NCI-H2196 (cell line): ENCODE data around the gene FBLN2.

ENCODE experiments used
- DNase-seq: peaks from one replicate; lab custom pipeline; 2025; ENCODE audit not compliant: unreplicated experiment; lab: John Stamatoyannopoulos, UW

The FBLN2 gene

GRCh38 chr3:13638927-13639326, 90.0 kb downstream of the FBLN2 start:
- DNase-seq: no peak

- DNase-seq: no peak
Observed at GRCh38 chr3:13642597-13642996, 93.7 kb downstream of the FBLN2 start.

DNA sequence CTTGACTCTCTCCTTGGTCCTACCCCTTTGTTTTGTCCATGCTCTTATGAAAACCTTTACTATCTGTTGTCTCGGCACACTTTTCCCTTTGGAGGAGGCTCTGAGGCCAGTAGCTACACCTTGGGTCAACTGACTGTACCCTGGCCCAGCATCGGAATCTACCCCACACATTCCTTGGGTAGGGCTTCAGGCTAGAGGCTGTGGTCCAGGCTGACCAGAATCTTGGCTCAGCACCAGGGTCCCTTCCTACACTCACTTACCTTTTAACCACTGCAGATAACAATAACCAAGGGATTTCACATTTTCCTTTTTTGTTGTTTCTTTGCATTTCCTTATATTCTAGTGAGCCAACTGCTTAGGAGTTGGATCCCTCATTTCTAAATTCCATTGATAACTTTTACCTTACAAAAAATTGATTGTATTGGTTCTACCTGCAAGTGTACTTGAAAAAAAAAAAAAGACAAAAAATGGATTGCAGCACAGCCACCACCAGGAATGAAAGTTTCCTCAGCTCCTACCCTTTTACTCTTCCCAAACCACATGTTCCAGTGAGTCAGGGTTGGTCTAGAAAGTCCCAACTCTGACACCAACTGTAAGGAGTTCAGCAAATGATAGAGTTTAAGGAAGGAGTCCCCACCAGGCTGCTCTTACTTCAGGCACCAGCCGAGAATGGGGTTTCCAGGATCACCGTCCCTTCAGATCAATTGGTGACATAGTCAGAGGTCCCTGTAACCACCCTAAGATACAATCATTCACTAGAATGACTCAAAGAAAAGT, 95.6 kb downstream of the FBLN2 start:
- DNase-seq: no peak

DNA sequence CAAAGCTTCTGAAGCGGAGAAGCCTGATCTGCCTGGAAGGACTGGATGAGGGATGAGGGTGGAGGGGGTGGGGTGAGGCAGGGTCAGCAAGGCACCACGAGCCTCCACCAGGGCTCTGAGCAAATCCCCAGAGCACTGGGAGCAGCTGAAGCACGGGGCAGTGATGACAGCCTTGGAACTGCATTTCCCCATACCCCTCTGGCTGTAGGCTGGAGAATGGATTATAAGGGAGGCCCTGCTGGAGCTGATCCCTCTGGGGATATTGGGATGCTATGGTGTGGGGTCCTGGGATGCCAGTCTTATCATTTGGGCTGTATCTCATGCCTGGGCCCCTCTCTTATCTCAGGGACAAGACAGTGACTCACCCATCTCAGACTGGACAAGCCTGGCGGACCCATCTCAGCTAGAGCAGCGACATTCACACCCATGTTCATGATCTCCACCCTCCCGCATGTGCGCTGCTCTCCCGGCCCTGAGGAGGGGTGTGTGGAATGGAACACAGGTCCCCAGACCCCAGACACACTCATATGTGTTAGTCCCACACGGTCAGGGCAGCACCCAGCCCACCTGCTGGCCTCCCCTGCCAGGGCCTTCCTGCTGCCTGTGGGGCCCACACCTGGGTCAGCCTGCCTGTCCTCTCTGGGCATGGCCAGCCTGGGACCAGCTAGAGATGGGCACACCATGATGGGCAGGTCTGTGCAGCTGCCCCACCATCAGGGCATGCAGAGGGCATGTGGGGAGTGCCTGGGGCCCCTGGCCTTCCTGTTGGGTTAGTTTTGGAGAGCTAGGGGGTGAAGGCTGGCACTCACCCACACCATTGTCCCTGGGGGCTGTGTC, 97.1 kb downstream of the FBLN2 start:
- DNase-seq: no peak

DNA sequence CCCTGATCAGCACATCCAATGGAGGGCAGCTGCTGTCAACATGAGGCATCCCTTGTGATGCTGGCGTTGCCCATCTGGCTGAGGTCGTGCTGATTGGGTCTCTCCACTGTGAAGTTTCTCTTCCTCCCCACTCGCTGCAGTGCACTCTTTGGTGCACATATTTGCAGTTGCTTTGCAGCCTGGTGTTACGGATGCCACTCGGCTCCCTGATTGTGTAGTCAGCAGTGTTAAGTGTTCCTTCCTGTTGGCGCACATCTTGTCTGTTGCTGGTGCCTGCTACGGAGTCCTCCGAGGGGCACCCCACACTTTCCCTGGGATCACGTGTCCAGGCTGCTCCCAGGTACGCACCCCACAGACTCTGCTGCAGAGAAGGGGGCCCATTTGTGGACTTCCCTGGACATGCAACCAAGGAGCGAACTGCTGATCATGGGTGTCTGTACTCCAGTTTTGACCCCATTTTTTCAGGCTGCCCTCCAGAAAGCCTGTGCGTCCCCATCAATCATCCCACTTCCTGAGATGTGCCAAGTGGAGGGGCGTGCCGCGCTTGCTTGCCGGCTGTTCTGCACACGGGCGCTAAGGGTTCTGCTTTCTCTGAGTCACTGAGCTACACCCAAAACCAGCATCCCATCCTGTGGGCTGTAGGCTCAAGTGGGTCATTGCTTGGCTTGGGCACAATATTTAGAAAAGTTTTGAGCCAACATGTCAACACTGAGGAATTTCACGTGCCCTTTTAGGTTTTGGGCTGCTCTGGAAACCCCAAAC, 98.6 kb downstream of the FBLN2 start:
- DNase-seq: no peak

DNA sequence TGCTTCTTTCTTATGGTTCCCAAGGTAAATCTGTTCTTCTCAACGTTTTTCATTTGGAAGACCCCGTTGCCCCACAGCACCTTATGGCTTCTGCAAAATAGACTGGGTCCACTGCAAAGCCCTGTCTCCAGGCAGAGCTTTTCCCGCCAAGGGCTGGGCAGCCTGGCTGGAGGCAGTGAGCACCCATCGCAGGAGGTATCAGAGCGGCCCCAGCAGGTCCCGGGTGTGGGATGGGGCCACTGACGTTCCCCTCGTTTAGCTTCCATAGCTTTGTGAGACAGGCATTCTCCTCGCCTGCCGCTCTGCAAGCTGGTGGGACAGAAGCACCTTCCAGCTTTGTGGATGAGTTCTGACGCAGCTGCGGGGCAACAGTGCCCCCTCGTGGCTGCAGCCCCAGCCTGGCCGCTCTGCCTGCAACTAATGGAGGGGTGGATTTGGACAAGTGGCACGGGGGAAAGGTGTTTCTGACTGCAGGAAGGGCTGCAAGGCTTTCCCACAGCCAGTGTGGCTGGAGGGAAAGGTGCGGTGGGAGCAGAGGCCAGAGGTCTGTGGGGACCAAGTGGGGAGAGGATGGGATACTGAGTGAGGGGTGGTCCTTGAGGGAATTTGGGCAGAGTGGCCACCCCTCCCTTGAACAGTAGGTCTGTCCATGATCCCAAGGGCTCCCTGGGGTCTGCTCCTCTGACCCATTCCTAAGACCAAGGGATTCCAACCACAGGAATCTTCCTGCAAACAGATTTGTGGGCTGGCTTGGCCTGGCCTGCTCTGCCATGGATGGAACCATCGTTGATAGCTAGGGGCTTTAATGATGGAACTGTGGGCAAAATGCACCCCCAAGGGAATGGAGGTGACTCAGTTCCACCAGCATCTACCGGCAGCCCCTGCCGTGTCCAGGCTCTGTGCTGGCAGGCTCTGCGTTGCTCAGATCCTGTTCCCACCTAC, 99.4 kb downstream of the FBLN2 start:
- peak; percentile 67 for DNase-seq

- DNase-seq: peak; percentile 61
Observed at GRCh38 chr3:13650210-13651056, 101.5 kb downstream of the FBLN2 start.

- DNase-seq: no peak
Observed at GRCh38 chr3:13651057-13651400, 102.1 kb downstream of the FBLN2 start.

DNA sequence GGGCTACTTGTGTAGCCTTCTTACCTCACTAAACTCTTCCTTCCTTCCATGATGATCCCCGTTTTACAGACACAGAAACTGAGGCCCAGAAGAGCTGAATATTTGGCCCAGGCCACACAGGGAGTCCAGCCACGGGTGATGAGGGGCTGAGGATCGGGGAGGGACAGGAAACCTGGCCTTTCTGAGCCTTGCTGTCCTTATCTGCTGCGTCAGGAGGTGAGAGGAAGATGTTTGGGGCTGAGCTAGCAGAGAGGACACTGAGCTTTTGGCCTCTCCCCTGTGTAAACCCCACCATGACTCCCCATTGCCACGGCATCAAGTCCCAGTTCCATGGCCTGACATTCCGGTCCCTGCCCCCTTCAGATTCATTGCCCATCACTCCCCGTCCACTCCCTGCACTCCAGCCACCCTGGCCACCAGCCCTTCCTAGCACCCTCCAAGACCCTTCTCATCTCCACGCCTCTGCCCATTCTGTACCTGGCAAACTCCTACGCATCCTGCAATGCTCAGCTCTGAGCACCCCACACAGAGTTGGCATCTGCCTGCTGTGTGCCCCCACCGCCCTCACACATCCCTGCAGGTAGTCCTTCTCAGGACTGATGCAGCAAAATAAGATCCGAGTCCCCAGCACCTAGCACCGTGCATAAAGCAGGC, 103.0 kb downstream of the FBLN2 start:
- no peak for DNase-seq

GRCh38 chr3:13652728-13653127, 103.8 kb downstream of the FBLN2 start:
- no peak for DNase-seq

DNA sequence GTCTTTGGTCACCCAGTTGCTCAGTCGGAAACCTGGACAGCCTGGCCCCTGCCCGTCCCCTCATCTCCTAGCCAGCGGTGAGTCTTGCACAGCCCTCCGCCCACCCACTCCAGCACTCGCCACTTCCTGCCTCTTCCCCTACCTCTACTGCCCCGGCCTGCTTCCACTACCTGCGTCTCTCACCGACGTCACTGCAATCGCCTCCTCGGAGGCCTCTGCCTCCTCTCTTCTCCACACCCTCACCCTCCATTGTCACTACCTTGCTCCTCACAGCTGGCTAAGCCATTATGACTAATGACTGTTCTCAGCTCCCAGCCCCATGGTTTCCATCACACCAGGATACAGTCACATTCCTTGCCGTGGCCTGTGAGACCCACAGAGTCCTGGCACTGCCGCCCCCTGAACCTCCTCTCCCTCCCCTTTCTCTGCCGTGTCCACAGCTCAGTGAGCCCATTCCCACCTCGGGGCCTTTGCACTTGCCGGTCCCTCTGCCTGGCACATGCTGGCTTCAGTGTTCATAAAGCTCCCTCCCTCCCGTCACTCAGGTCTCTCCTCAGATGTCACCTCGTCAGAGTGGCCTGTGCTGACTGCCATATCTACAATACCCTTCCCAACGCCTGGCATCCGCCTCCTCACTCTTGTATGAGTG, 104.8 kb downstream of the FBLN2 start:
- DNase-seq: no peak

DNA sequence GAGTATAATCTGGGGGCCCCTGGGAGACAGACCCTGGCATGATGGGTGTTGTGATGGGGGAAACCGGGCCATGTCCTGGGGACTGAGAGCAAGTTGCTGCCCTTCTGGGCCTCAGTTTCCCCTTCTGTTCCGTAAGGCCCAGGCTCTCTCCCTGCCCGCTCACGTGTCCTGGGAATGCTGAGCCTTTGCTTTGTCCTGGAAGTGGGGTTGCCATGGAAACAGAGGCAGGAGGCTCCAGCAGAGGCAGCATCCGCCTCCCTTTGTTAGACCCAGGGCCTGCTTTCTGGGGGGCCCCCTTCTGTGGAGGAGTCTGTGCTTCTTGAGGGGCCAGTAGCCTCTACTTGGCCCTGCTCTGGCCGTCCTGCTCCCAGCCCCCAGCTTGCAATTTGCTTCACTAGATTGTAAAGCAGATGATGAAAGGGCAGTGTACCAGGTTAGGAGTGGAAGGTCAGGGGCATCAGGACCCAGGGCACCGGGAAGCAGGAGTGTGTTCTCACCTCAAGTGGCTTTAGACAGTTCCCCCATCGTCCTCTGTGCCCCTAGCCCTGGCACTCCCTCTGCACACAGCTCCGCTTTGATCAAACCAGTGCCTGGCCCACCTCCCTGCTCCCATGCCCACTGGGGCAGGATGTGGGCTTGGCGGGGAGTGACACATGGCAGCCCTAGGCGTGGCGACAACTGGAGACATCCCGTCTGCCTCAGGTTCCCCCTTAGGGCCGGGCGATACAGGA, 105.6 kb downstream of the FBLN2 start:
- no peak for DNase-seq

DNA sequence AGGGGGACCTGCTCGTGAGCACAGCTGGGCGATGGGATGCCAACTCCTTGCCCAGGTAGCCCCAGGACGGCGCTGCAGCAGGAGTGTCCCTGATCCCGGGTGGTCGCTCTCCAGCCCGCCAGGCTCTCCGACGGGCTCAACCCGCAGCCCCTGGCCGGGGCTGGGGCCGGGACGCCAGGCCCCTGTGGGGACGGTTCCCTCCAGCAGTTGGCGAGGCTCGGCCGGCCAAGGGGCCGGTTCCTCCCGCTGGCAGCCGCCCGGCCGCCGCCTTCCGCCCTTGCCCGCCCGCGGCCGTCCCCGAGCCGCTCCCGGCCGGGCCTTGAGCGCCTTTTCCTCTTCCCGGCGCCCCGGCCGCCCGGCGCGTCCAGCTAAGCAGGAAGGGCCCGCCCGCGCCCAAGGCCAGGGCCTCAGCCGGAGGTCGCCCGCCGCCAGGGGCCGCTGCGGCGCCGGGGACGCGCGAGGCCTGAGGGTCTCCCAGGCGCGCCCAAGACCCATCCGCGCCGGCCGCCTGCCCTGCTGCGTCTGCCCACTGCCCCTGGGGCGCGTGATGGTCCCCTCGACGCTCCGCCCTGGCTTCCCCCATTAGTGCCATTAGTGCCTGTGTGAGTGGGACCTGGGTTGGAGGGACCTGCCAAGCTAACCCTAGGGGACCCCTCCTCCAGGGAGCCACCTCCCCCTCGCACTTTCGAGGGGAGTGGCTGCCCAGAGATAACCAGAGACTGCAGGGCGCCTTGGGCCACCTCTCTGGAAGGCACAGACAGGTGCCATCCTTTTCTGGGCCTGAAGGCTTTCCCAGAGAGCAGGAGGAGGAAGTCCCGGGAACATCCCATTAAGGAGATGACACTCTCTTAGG, 106.4 kb downstream of the FBLN2 start:
- DNase-seq: peak; percentile 7

DNA sequence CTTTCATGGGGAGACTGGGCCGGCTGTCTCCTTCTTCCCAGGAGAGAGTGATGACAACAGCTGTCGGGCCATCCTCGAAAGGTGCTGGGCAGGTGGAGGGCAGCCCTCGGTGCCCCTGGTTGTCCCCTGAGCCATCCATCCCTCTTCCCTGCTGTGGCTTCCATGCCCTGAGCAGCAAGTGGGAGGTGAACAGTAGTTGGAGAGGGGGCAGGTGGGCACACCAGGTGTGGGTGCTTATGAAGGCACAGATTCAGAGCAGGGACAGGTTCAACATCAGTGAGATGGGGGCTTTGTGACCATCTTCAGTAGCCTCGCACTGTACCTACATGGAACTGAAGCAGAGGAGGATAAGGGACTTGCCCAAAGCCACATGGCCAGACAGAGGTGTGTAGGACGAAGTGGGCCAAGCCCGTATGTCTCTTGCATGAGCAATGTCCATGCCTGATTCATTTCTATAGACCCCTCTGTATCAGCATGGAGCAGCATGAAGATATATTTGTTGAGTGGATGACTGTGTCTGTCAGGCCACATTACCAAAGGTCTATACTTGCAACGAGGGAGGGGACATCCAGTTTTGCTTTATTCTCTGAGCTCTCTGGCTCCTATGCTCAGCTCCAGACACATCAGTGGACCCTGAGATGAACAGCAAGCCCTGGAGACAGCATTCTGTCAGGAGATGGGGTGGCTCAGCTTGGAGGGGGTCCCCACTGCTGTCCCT, 107.8 kb downstream of the FBLN2 start:
- DNase-seq: no peak

DNA sequence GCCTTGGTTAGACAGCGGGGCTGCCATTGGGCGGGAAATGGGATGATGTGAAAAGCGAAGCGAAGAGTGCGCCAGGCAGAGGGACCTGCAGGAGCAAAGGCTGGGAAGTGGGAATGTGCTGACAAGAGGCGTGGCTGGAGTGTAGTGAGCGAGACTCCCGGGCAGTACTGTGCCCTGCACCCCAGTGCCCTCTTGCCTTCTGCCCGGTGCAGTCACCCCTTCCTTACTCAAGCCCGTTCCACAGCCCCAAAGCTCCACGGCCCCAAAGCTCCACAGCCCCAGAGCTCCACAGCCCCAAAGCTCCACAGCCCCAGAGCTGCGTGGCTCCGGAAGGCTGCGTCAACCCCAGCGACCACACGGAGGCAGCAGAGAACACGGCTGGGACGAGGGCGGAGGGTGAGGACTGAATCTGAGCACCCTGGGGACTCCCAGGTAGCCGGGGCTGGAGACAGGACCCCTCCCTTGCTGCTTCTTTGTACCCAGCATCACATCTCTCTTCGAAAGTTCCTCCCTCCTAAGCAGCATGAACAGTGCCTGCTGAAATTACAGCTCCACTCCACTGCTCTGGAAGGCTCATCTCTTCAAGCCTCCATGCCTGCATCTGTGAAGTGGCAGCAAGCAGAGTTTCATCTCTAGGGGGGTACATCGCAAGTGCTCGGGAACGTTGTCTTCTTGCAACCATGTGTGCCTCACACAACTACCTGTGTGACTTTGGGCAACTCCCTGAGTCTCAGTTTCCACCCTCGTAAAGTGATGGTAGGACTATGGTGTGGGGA, 108.9 kb downstream of the FBLN2 start:
- DNase-seq: peak; percentile 29

DNA sequence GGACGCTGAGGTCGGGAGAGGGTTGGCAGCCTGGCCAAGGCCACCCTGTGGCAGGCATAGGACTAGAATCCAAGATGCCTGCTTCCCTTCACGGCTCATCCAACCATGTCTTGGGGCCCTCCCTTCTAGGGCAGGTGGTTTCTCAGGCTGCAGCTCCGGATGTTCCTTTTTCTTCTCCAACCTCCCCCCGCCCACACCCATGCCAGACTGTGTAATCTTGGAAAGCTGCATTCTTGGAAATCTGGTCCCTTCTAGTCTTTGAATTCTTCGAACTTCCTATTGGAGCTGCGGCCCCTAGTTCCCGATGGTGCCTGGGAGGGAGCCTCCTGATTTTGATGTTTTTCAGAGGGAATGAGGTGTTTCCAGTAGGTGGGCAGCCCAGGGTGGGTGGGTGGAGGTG, 109.8 kb downstream of the FBLN2 start:
- DNase-seq: no peak
